ENCODE measurements around the gene SLC25A45. TPM values are rescaled to one million over a fixed set of nuclear protein-coding genes. Genes with fewer than 3 reads are reported as not detected.

The SLC25A45 gene
- total RNA-seq, 1 donor from 2014 or later = 5.3 TPM

DNA sequence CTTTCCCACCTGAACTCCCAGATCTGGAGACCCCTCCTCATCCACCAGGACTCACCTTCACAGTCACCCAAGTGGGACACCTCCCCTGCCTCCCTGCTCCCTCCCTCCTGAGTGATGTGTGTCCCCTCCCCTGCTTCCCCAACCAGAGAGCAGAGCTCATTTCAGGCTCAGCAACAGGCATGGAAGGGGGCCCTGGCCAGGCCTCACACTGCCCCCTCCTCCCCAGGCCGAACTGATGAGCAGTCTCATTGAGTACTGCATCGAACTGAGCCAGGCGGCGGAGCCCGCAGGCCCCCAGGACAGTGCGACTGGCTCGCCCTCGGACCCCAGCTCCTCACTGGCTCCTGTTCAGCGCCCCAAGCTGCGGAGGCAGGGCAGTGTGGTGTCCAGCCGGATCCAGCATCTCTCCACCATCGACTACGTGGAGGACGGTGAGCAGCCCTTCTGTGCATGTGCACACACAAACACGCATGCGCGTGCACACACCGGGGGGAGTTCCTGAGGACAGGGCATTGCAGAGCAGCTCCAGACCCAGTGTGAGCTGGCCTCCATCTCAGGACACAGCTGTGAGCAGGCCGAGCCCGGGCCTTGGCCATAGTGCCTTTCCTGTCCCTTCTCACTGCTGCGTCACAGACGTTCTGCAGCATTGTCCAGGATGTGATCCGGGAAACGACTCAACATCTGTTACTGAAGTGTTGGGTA lies 22.3 kb upstream of the SLC25A45 start:
- DNase-seq (ENCODE audit: low spot score) = no peak

DNA sequence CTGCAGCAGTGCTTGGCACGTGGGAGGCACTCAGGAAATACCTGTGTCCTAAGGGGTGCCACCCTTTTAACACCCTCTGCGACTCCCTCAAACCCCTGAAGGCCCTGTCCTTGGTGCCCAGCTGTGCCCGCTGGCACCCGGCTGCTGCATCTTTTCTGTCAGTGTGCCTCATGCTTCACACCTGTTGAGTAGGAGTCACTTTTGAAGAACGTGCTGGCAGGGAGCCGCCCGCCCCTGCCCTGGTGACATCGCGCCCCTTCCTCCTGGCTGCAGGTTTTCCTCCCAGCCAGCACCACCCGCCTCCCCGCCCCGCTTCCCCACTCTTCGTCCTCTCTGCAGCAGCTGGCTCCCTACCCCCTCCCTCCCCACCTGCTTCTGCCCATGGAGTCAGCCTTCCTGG lies 21.8 kb upstream of the SLC25A45 start:
- DNase-seq (ENCODE audit: low spot score) = no peak

DNA sequence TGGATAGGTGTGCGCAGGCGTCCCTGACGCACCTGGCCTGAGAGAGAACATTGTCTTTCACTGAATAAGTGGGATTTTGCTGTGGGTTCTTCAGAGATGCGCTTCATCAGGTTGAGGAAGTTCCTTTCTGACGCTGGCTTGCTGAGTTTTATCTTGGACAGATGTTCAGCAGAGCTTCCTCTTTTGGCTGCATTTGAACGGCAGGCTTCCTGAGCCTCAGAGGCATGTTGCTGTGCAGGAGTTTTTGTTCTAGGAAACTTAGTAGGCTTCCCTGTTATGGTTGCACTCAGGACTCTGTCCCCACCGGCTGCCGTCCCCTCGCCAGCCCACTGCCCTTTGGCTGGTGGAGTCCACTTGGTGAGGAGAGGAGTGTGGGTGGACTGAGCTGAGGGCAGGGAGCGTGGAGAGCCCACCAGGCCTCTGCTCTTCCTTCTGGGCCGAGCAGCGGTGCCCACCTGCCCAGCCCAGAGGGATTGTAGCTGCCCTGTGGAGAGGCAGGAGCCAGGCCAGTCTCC lies 21.2 kb upstream of the SLC25A45 start:
- peak; percentile 32 for DNase-seq (ENCODE audit: low spot score)

DNA sequence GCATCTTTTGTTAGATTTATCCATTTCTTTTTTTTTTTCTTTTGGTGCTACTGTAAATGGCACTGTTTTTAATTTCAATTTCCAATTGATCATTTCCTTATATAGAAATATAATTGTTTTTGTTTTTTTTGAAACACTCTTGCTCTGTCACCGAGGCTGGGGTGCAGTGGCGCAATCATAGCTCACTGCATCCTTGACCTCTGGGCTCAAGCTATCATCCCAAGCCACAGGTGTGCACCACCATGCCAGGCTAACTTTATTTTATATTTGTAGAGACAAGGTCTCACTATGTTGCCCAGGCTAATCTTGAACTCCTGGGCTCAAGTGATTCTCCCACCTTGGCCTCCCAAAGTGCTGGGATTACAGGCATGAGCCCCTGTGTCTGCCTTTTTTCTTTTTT lies 20.3 kb upstream of the SLC25A45 start:
- DNase-seq (ENCODE audit: low spot score) = no peak

DNA sequence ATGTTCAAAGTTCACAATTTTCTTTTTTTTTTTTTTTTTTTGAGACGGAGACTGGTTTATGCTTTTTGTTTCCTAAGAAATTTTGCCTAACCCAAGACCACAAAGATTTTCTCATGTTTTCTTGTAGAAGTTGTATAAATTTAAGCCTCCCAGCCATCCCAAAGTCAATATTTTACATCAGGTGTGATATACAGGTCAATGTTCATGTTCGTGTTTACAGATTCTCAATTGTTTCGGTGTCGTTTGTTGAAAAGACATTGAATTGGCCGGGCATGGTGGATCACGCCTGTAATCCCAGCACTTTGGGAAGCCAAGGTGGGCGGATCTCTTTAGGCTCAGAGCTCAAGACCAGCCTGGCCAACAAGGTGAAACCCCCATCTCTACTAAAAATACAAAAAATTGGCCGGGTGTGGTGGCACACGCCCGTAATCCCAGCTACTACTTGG lies 19.4 kb upstream of the SLC25A45 start:
- DNase-seq (ENCODE audit: low spot score) = no peak

DNA sequence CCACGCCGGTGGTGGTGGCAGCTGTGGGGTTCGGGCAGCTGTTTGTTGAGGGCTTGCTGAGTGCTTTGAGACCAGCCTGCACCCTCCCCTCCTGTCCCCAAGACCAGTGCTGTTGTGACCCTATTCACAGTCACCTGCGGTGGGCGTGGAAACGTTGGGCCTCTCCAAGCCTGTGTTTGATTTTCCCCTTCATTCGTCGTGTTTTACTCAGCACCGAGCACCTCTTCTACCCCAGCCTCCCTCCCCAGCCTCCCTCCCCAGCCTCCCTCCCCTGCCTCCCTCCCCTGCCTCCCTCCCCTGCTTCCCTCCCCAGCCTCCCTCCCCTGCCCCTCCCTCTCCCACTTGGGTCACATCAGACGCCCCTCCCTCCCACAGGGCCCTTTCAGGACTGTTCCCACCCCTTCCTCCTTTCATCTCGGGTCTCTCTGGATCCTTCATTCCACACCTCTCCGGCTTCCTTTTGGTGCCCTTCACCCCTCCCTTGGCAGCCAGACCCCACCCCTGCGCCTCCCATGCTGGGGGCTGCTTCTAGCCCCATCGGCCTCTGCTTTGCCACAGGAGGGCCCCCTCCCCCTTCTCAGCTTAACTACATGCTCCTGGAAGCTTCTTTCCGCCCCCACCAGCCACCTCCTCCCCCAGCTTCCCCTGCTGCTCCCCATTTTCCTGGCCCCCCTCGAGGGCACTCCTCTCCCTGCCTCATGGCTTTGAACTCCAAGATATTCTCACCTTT lies 18.8 kb upstream of the SLC25A45 start:
- DNase-seq (ENCODE audit: low spot score) = no peak

DNA sequence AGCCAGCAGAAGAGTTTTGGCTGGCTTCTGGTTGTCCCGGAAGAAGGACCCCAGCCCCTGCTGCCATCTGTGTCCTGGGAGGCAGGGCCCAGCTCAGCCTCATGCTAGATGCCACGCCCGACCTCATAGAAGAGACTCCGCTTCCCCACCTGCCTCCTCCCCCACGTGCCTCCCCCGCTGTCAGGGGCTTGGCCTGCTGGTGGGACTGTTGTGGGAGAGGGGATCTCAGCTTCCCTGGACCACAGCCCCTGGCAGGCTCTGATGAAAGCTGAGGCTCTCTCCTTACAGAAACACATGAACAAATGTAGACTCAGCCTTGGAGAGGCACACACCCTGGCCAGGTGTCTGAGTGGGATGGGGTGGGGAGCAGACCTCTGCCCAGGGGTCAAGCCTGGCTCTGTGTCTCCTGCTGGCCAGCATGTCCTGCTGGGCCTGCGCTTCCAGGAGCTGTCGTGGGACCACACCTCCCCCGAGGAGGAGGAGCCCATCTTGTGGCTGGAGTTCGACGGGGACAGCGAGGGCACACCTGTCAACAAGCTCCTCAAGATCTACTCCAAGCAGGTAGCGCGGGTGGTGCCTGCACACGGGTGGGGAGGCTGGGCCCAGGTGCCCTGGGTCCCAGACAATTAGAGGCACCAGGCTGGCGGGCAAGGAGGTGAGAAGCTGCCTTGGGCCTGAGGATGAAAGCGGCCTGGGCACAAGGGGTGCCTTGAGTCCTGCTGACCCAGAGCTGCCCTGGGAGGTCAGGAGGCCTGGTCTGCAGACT lies 18.0 kb upstream of the SLC25A45 start:
- DNase-seq (ENCODE audit: low spot score) = no peak

DNA sequence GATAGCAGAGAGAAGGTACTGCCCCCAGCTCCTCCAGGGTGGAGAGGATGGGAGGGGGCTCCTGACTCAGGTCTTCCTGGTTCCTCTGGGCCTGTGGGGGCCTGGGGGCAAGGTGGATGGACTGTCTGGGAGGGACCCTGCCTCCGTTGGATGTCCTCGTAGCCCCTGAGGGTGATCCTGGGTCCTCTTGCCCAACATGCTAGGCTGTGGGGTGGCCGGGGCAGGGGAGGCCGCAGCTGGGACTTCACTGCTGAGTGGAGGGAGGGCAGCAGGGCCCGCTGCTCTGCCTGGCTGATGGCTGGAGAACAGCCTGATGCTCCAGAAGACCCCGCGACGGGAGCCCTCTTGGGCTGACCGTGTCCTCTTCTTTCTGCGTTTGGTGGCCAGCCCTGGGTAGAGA lies 17.4 kb upstream of the SLC25A45 start:
- DNase-seq (ENCODE audit: low spot score) = no peak

DNA sequence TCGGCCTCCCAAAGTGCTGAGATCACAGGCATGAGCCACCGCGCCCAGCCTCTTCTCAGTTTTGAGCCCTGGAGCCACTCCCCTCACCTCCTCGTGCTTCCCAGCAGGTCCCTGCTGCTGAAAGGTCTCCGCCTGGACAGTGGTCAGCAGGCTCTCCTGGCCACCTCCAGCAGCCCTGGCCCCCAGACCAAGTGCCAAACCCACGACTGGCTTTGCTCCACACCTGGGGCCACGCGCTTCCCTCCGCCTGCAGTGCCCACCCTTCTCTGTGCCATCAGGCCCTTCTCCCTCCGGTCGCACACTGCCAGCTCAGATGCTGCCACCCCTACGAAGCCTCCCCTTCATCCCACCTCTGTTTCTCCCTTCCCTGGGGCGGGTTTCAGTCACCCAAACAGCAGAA lies 16.8 kb upstream of the SLC25A45 start:
- DNase-seq (ENCODE audit: low spot score) = no peak

DNA sequence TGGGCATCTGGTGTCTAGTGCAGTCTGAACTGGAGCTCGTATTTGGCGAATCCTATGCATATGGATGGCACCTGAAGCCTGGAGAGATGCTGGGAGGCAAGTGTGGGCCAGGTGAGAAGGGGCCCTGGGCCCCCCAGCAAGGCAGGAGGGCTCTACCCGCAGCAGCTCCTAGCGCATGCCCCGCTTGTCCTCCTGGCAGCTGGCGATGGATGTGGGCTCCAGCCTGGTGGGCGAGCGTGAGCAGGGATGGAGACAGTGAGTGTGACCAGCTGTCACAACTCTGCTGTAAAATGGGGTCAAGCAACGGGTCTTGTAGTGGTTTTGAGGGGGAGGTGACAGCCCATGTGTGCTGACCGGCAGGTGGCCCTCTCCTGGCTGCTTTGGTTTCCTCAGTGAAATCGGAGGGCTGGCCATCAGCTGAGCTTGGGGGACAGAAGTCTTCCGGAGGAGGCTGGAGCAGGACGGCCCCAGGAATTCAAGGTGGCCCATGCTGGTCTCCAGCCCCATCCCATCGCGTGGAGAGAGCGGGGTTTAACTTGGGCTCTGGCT lies 16.0 kb upstream of the SLC25A45 start:
- no peak for DNase-seq (ENCODE audit: low spot score)

DNA sequence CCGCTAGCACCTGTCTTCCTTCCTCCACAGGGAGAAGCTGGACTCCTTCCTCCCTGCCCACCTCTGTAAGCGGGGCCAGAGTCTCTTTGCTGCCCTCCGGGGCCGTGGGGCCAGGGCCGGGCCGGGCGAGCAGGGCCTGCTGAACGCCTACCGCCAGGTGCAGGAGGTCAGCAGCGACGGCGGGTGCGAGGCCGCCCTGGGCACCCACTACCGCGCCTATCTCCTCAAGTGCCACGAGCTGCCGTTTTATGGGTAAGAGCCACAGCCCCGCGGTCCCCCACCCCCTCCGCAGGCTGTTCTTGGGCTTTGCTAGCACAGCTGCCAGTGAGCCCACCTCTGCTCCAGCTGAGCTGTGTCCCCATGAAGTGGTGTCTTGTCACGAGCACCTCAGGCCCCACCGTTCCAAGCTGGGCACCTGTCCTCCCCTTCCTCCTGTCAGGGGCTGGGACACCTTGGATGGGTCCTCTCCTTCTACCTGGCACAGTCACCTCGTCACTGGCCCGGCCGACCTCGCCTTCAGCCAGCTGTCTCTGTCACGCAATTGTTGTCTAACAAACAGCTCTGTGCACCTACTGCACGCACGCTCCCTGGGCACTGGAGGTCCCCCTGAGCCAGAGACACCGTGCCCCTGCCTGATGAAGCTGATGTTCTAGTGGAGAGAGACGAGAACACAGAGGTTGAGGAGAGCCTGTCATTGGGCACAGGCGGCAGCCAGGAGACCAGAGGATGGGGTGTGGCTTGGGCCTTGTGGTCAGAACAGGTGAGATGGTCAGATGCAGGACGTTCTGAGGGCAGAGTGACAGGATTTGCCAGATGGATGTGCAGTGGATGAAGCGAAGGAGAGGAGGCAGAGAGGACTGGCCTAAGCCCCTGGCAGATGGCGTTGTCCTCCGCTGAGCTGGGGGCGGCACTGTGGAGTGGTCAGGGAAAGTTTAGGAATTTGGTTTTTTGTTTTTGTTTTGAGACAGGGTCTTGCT lies 14.6 kb upstream of the SLC25A45 start:
- DNase-seq (ENCODE audit: low spot score) = no peak

DNA sequence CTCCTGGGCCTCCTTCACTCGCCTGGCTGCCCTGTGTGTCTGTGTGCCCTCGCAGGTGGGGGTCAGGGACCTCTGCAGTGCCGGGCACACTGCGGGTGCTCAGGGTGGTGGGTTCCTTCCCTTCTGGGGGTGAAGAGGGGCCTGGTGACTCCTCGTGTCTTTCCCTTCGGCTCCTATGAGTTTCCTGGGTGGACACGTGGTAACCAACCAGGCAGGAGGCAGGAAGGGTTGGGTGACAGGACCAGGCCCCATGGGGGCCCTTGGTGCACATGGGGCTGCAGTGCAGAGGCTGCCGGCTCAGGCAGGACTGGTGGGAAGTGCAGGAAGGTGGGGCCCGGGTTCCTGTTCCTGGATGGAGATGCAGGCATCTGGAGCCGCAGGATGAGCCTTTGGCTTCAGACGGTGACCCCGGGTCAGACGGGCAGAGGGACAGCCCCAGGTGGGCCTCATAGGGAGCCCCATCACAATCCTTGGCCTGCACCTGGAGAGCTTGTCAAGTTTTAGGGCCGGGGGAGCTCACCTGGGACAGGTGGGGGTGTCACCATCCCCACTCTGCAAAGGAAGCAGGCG lies 13.6 kb upstream of the SLC25A45 start:
- DNase-seq (ENCODE audit: low spot score) = no peak

DNA sequence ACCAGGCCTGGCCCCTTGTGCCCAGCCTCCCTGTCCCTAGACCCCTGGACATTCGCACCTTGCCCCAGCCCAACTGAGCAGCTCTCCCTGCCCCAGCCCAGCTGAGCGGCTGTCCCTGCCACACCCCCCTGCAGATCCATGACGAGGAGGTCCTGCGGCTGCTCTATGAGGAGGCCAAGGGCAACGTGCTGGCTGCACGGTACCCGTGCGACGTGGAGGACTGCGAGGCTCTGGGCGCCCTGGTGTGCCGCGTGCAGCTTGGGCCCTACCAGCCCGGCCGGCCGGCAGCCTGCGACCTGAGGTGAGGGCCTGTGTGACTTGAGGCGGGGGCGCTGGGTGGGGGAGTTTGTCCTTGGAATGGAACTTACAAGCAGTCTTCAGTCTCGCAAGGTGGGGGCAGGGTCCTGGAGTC lies 11.7 kb upstream of the SLC25A45 start:
- no peak for DNase-seq (ENCODE audit: low spot score)

DNA sequence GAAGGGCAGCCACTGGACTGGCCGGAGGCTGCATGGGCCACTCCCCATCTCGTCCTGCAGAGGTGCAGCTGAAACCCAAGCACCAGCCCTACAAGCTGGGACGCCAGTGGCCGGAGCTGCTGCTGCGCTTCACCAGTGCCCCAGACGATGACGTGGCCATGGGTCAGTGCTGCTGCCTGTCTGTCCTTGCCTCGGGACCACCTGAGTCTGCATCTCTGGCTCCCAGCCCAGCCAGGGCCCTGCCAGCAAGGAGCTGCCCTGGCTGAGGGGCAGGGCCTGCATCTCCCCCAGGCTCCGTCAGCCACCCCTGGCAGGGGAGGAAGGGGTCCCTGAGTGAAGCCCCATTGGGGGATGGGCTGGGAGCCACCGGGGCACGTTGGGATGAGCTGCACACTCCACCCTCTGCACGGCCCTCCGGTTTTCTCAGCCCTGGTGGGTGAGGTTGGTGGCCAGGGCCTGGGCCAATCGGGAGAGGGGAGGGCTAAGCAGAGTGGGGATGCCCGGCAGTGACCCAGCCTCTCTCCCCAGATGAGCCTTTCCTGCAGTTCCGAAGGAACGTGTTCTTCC lies 11.2 kb upstream of the SLC25A45 start:
- no peak for DNase-seq (ENCODE audit: low spot score)

DNA sequence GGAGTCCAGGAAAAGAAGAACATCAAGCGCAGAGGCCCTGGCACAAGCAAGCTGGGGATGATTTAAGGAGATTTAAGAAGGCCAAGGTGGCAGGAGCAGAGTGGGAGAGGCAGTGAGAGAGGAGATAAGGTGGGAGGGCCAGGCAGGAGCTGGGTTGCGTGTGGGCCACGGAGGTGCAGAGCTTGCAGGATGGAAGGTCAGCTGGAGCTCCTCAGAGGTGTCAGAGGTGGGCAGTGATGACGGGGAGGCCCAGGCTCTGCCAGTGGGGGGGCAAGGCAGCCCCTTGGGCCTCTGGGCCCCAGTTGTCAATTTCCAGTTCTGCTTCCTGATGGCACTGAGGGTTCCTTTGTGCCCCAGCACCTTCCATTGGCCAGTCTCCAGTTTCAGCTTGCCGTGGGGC lies 10.5 kb upstream of the SLC25A45 start:
- DNase-seq (ENCODE audit: low spot score) = no peak

DNA sequence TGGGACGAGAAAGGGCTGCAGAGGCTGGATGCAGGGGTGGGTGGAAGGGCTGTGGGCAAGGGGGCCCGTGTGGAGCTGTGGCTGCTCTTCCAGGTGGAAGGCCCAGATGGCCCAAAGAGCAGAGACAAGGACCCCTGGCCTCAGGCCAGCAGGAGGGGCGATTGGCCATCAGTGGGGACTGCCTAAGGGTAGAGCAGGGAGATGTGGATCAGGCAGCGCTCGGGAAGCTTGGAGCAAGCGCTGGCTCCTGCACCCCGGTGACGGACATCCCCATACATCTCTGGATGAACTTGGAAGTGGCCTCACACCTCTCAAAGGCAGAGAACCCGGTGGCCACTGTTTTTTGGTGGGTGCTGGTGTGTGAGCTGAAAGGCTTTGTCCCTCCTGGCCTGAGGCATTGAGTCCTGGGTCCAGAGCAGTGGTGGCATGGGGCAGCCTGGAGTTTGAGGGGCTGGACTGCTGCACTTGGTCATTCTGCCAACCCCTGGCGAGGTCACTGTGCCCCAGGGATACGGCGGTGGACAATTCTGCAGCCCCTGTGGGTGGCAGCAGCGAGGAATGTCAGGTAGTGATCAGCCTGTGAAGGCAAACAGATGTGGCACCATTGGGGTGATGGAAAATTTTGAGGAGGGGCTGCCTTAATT lies 9.9 kb upstream of the SLC25A45 start:
- DNase-seq (ENCODE audit: low spot score) = no peak

DNA sequence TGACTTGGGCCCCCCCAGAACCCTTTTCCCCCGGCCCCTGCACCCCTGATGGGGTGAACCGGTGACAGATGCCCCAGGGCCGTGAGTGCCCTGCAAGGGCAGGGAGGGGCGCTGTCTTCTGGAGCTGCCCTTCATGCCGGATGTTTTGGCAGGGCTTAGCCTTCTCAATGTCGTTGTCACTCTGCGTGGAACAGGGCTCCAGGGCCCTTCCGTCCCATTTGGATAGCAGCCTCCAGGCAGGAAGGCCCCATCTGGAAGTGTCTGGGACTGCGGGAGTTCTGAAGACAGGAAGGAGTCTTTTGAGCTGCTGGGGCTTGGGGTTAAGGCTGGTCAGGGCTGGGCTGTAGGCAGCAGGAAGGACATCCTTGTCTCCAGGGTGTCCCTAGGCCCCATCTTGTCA lies 8.6 kb upstream of the SLC25A45 start:
- no peak for DNase-seq (ENCODE audit: low spot score)

DNA sequence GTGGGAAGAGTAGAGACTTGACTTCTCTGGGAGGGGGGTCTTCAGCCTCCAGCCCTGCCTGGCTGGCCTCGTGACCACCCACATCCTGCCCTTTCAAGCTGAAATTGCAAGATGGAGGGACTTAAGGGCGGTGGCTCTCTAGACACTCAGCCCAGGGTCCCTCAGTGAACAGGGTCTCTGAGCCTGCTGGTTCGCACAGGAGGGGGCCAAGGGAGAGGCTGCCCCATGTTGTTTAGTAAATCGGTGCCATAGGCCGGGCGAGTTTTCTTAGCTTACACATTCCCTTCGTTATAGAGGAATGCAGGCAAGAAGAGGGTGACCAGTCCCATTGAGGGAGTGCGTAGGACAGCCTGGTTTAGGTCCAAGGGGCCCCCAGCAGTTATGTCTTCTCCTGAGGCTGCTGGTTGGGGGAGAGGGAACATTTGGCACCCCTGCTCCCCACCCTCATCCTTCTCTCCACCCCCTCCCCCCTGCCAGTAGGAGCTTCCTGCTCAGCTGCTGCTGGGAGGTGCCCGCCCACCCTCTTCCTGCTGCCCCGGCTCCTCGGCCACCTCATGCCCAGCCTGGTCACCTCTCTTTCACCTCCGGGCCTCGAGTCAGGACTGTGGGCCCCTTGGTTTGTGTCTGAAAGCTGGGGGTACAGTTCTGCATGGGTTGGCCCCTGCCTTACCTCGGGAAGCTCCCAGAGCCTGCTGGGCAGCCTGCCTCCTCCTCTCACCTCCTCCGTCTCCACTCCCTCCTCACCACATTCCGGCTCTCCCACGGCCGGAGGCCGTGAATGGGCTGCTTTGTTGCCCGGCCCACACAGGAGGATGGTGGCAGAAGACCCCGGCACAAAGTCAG lies 7.9 kb upstream of the SLC25A45 start:
- DNase-seq (ENCODE audit: low spot score) = no peak
